22Rv1 (cell line): ENCODE measurements around the gene RAB1B.

Experiments used
- ZFX ChIP-seq: fragments of 450-650 bp; IDR thresholded peaks from 2 replicates; pipeline ENCODE4 v1.6.1; 2017; ENCODE audit warnings: antibody characterized with exemption, borderline replicate concordance
- TF ChIP-seq, protein P1 (sequence below): fragments of 450-650 bp; IDR thresholded peaks from 2 replicates; pipeline ENCODE4 v1.5.1; 2017; ENCODE audit warnings: mild to moderate bottlenecking

DNA sequence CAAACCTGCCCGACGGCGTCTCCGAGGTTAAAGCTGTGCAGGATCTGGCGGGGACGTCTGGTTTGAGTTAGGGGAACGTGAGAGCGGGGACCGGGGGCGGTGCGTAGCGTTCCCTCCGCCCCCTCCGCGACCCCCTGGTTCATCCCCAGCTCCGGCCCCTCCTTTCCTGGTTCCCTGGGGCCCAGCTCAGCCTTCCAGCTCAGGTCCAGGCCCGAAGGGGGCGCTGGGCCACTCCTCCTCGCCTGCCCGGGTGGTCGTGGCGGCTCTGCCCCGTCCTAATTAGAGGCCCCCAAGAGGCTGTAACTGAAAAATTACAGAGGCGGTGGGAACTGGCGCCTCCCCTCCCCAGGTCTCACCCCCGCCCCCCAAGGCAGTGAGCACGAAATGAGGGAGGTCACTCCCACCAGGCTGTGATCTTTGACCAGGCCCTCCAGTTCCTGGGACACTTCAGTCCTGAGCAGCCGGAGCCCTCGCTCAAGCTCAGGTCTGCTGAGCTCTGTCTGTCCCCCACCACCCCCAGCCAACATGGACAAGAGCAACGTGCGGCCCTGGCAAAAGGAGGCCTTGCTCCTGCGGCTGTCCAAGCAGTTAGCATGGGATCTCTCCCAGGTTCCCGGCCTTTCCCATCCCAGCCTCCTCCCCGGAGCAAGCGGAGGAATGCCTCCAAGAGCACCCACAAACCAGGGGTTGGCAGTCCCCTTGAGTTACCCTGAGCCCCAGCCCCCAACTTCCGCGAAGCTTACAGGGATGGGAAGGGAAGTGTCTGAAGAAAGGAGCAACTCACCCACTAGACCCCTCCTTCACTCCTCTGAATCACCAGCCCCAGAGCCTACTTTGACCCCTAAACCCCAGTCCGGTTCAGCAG lies 45.1 kb downstream of the RAB1B start:
- TF ChIP-seq, protein P1, sequence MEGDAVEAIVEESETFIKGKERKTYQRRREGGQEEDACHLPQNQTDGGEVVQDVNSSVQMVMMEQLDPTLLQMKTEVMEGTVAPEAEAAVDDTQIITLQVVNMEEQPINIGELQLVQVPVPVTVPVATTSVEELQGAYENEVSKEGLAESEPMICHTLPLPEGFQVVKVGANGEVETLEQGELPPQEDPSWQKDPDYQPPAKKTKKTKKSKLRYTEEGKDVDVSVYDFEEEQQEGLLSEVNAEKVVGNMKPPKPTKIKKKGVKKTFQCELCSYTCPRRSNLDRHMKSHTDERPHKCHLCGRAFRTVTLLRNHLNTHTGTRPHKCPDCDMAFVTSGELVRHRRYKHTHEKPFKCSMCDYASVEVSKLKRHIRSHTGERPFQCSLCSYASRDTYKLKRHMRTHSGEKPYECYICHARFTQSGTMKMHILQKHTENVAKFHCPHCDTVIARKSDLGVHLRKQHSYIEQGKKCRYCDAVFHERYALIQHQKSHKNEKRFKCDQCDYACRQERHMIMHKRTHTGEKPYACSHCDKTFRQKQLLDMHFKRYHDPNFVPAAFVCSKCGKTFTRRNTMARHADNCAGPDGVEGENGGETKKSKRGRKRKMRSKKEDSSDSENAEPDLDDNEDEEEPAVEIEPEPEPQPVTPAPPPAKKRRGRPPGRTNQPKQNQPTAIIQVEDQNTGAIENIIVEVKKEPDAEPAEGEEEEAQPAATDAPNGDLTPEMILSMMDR = no peak; the same call in 1 of the 2 replicates
- no peak for TF ChIP-seq ZFX
